HL-60 (cell line): ENCODE measurements around the gene C2orf72.

ENCODE experiments used
- DNase-seq, 2 experiments: peaks; one replicate each; pipeline ENCODE4 v3.0.0-alpha.2; 2010 to 2020; ENCODE audit warnings: low read depth in 1 of 2, low spot score in 1 of 2
- H3K27ac ChIP-seq: fragments of 250-450 bp; sonication (Bioruptor Pico); replicated peaks from 2 replicates; pipeline ENCODE4 v1.5.1; 2020; ENCODE audit warnings: mild to moderate bottlenecking, moderate library complexity
- H3K27me3 ChIP-seq: fragments of 250-450 bp; sonication (Bioruptor Pico); 2 replicates; pipeline ENCODE4 v1.5.1; 2021; ENCODE audit warnings: mild to moderate bottlenecking, moderate library complexity; ENCODE audit not compliant: insufficient read depth, poor library complexity, severe bottlenecking
- H3K4me3 ChIP-seq: replicated peaks from 2 replicates; pipeline ENCODE4 v1.5.1; 2011; ENCODE audit warnings: mild to moderate bottlenecking, control low read depth, low read length; ENCODE audit not compliant: insufficient read depth
- CTCF ChIP-seq: IDR thresholded peaks from one replicate; pipeline ENCODE4 v1.5.1; 2011; ENCODE audit warnings: low read length, control low read depth, inconsistent platforms; ENCODE audit not compliant: insufficient read depth
- GABPA ChIP-seq: IDR thresholded peaks from 2 replicates; pipeline ENCODE4 v1.6.1; 2012; ENCODE audit warnings: low read depth
- POLR2AphosphoS5 ChIP-seq: IDR thresholded peaks from 2 replicates; pipeline ENCODE4 v1.6.1; 2012; ENCODE audit warnings: low read depth
- REST ChIP-seq: IDR thresholded peaks from 2 replicates; pipeline ENCODE4 v1.6.1; 2012; ENCODE audit warnings: low read depth; ENCODE audit not compliant: insufficient replicate concordance
- SPI1 ChIP-seq: IDR thresholded peaks from 2 replicates; pipeline ENCODE4 v1.6.1; 2012; ENCODE audit warnings: low read depth, mild to moderate bottlenecking, borderline replicate concordance

The C2orf72 gene

DNA sequence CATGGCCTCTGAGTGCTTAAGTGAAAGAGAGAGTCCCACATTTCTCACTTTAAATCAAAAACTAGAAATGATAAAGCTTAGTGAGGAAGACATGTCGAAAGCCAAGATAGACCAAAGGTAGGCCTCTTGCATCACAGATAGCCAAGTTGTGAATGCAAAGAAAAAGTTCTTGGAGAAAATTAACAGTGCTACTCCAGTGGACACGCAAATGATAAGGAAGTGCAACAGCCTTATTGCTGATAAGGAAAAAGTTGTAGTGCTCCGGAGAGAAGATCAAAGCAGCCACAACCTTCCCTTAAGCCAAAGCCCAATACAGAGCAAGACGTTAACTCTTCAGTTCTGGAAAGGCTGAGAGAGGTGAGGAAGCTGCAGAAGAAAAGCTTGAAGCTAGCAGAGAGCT lies 51.4 kb downstream of the C2orf72 start:
- no peak for DNase-seq
- Histone ChIP-seq H3K27ac (no peak overlapping the region), H3K4me3 (no peak overlapping the region), H3K27me3 (no peaks in the 10 kb centered on the region)
- TF ChIP-seq CTCF (no peak), SPI1 (no peak), REST (no peak), GABPA (no peak), POLR2AphosphoS5 (no peak)

DNA sequence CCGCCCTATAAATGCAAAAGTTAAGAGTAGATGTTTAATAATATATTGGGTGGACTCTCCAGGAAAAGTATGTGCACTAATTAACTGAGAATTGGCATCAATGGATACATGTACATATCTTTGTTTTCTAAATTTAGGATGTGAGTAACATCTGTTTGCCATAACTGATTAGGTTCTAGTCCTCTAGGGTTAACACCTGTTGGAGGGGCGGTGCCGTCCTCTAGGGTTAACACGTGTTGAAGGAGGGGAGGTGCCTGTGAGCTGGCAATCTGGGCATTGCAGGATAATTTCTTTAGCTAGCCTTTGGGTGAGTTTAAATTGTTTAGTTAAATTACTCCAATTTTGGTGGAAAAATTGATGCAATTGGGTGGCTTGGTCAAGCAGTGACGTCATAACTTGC lies 56.6 kb downstream of the C2orf72 start:
- TF ChIP-seq POLR2AphosphoS5 = no peak
- TF ChIP-seq GABPA = no peak
- no peak for TF ChIP-seq CTCF
- TF ChIP-seq SPI1 = no peak
- no peak for TF ChIP-seq REST
- Histone ChIP-seq H3K4me3 (no peak overlapping the region), H3K27me3 (no peaks in the 10 kb centered on the region), H3K27ac (no peak overlapping the region)
- DNase-seq = no peak

DNA sequence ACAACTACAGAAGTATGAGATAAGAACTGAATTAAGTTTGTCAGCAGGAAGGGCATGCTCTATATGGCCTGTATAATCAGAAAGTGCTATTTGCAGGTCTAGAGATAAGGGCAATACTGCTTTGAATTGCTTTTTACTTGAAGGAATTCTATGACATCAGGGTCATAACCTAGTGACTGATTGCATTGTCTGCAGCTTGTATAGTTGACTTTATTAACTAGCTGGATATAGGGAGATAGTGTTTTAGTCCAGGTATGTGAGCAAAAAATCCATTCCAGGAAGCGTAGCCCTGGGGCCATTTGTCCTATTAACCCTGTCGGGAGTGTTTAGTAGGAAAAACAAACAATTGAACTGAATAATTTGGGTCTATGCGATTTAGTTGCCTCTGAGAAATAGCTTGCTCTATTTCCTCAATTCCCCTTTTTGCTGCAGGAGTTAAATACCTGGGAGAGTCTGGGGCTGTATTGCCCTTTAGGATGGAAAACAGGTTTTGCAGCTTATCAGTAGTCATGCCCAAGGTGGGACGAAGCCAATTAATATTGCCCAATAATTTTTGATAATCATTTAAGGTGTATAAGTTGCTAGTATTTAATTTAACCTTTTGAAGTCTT lies 57.5 kb downstream of the C2orf72 start:
- DNase-seq = no peak
- Histone ChIP-seq H3K27me3 (no peaks in the 10 kb centered on the region), H3K27ac (no peak overlapping the region), H3K4me3 (no peak overlapping the region)
- no peak for TF ChIP-seq GABPA
- TF ChIP-seq POLR2AphosphoS5 = no peak
- TF ChIP-seq REST = no peak
- no peak for TF ChIP-seq SPI1
- TF ChIP-seq CTCF = no peak
